Left renal pelvis (tissue), 4 donors: Measurements from ENCODE around the gene TAGLN2. TPM values are rescaled to one million over a fixed set of nuclear protein-coding genes. Genes with fewer than 3 reads are reported as not detected.
"Not testable (repeated sequence)": the region's sequence is repeated elsewhere in the genome, so short reads cannot be mapped to it uniquely, and the experiment has no call there.

Experiments used
- DNase-seq, 4 donors: peaks; one replicate each; pipeline ENCODE4 v3.0.0-alpha.2; 2013; ENCODE audit warnings: low read depth in 4 of 4, low spot score in 3 of 4
- polyA plus RNA-seq, 4 donors: library from polyadenylated mRNA; unstranded; fragments of 120-200 nt; gene quantifications; one replicate each; pipeline ENCODE4 v1.2.1, GENCODE V29; 2013; ENCODE audit not compliant: insufficient read length in 4 of 4

TAGLN2 gene
- polyA plus RNA-seq, 4 donors: 118 to 147 (median 142) TPM

GRCh38 chr1:159908031-159908940, 17.0 kb downstream of the TAGLN2 start:
- no peak for DNase-seq

GRCh38 chr1:159906960-159907359, 18.3 kb downstream of the TAGLN2 start:
- DNase-seq: no peak

GRCh38 chr1:159904036-159904435, 21.3 kb downstream of the TAGLN2 start:
- DNase-seq: not testable (repeated sequence)

- DNase-seq: no peak
Measured at GRCh38 chr1:159902541-159902940, 22.8 kb downstream of the TAGLN2 start.

- no peak for DNase-seq
Measured at GRCh38 chr1:159900755-159901360, 24.4 kb downstream of the TAGLN2 start.

- peak in 2 of 4 donors; percentile 70 to 75 for DNase-seq
Measured at GRCh38 chr1:159900086-159900680, 25.1 kb downstream of the TAGLN2 start, which contains the start of gene CFAP45. CFAP45 (minus strand) TSS chr1:159900165; CDS start chr1:159900098, 67 bp downstream.

GRCh38 chr1:159899634-159900033, 25.7 kb downstream of the TAGLN2 start:
- DNase-seq: not testable (repeated sequence)

GRCh38 chr1:159898527-159898926, 26.8 kb downstream of the TAGLN2 start:
- DNase-seq: no peak

GRCh38 chr1:159897962-159898361, 27.3 kb downstream of the TAGLN2 start:
- no peak for DNase-seq

GRCh38 chr1:159896546-159896930, 28.8 kb downstream of the TAGLN2 start:
- DNase-seq: no peak

- no peak for DNase-seq
Measured at GRCh38 chr1:159895836-159896545, 29.3 kb downstream of the TAGLN2 start.

GRCh38 chr1:159895286-159895685, 30.0 kb downstream of the TAGLN2 start:
- no peak for DNase-seq

- no peak for DNase-seq
Measured at GRCh38 chr1:159892944-159893343, 32.4 kb downstream of the TAGLN2 start.

GRCh38 chr1:159891275-159892157, 33.8 kb downstream of the TAGLN2 start:
- peak in 2 of 4 donors; percentile 62 to 64 for DNase-seq

- DNase-seq: no peak
Measured at GRCh38 chr1:159890390-159890789, 34.9 kb downstream of the TAGLN2 start.

- no peak for DNase-seq
Measured at GRCh38 chr1:159889821-159890252, 35.5 kb downstream of the TAGLN2 start.

- DNase-seq: no peak
Measured at GRCh38 chr1:159889202-159889601, 36.1 kb downstream of the TAGLN2 start.

GRCh38 chr1:159884296-159884695, 41.0 kb downstream of the TAGLN2 start:
- DNase-seq: no peak

- DNase-seq: no peak
Measured at GRCh38 chr1:159883134-159883533, 42.2 kb downstream of the TAGLN2 start.

GRCh38 chr1:159882527-159882862, 42.8 kb downstream of the TAGLN2 start:
- DNase-seq: no peak
